T follicular helper cell (primary cell): ENCODE results near the gene FLNA.
"Not testable (repeated sequence)": the region's sequence is repeated elsewhere in the genome, so short reads cannot be mapped to it uniquely, and the experiment has no call there.

Experiments used
- DNase-seq: peaks from one replicate; pipeline ENCODE4 v3.0.0-alpha.2; 2020; ENCODE audit warnings: low read depth
- total RNA-seq, 2 experiments: gene quantifications; one replicate each; lab custom pipeline; 2026; lab: John Stamatoyannopoulos, UW

The FLNA gene
- 1,678 to 3,456 reads per million in 2 experiments for total RNA-seq

GRCh38 chrX:154374313-154375155 lies at the start of gene FLNA:
FLNA (minus strand) TSS chrX:154374634; CDS start chrX:154371245, 3,389 bp downstream.
- no peak for DNase-seq

GRCh38 chrX:154420402-154420756 lies 45.9 kb upstream of the FLNA start:
- DNase-seq = no peak

- no peak for DNase-seq
Measured at GRCh38 chrX:154419688-154420401, 45.4 kb upstream of the FLNA start.

GRCh38 chrX:154419189-154419588 lies 44.8 kb upstream of the FLNA start:
- DNase-seq = no peak

GRCh38 chrX:154417157-154417556 lies 42.7 kb upstream of the FLNA start:
- no peak for DNase-seq

- DNase-seq = no peak
Measured at GRCh38 chrX:154413142-154413541, 38.7 kb upstream of the FLNA start.

- DNase-seq = no peak
Measured at GRCh38 chrX:154412468-154412867, 38.0 kb upstream of the FLNA start.

GRCh38 chrX:154411981-154412340 lies 37.5 kb upstream of the FLNA start:
- no peak for DNase-seq

GRCh38 chrX:154409222-154409871 lies 34.9 kb upstream of the FLNA start, which contains the start of gene DNASE1L1:
DNASE1L1 (minus strand) TSS chrX:154409254; CDS start chrX:154405568, 3,686 bp downstream.
- no peak for DNase-seq

- no peak for DNase-seq
Measured at GRCh38 chrX:154408659-154409221, 34.3 kb upstream of the FLNA start.

GRCh38 chrX:154404625-154405192 lies 30.3 kb upstream of the FLNA start:
- DNase-seq = no peak

- DNase-seq = no peak
Measured at GRCh38 chrX:154403858-154404257, 29.4 kb upstream of the FLNA start.

- DNase-seq = no peak
Measured at GRCh38 chrX:154403192-154403591, 28.8 kb upstream of the FLNA start.

- no peak for DNase-seq
Measured at GRCh38 chrX:154402622-154403127, 28.2 kb upstream of the FLNA start.

GRCh38 chrX:154401918-154402621 lies 27.6 kb upstream of the FLNA start:
- no peak for DNase-seq

- DNase-seq = no peak
Measured at GRCh38 chrX:154401045-154401799, 26.8 kb upstream of the FLNA start.

GRCh38 chrX:154400369-154400817 lies 26.0 kb upstream of the FLNA start:
- not testable (repeated sequence) for DNase-seq

- no peak for DNase-seq
Measured at GRCh38 chrX:154399527-154400368, 25.3 kb upstream of the FLNA start.
